K562 (cell line): ENCODE data around the gene LRCH1. TPM values are rescaled to one million over a fixed set of nuclear protein-coding genes. Genes with fewer than 3 reads are reported as not detected.

ENCODE experiments used
- ATAC-seq: fragments of 200-7000 bp; cut with Tn5 transposase; 3 replicates; pipeline ENCODE4 v1.9.1; 2020; ENCODE audit warnings: moderate library complexity
- BruUV-seq: library from RNA; stranded (reverse); fragments of 400-500 nt; replicated peaks from 2 replicates; lab custom pipeline; 2021; lab: Mats Ljungman, UMichigan
- CTCF ChIA-PET: fragments of 300-600 bp; formaldehyde crosslinking; extraction: SDS; loops from one replicate; lab custom pipeline; 2021; ENCODE audit warnings: low intra/inter-chr PET ratio; lab: Yijun Ruan, JAX
- POLR2A ChIA-PET: fragments of 300-600, 350-650 bp; sonication (Branson Sonifier 250); formaldehyde crosslinking; extraction: SDS; loops from one replicate; lab custom pipeline; 2021; ENCODE audit warnings: antibody characterized with exemption, inconsistent platforms; lab: Yijun Ruan, JAX
- DNase-seq, 4 experiments: peaks; one replicate each; pipeline versions ENCODE4 v3.0.0 to v3.0.0-alpha.2; 2011 to 2018; ENCODE audit warnings: low spot score in 3 of 4, mixed read lengths in 3 of 4; ENCODE audit errors: extremely low read depth in 1 of 4
- FAIRE-seq: peaks from 2 replicates; lab custom pipeline; 2011; peaks lifted over from hg19 to GRCh38; lab: Jason Lieb, UNC
- H2AFZ ChIP-seq: 2 replicates; pipeline ENCODE4 v1.6.0; 2011; ENCODE audit warnings: low read depth, low read length, control low read depth, inconsistent platforms
- H3K27ac ChIP-seq: fragments of 200-600 bp; 3 replicates; pipeline ENCODE4 v1.8.0; 2011; ENCODE audit warnings: low read depth, mild to moderate bottlenecking, control low read depth, inconsistent platforms, low read length, moderate library complexity, mixed read lengths; ENCODE audit errors: extremely low read depth
- H3K27me3 ChIP-seq, 2 experiments: fragments of 300-600 bp in 1 of 2; 2 replicates in 1 of 2; 3 replicates in 1 of 2; pipeline versions ENCODE4 v1.6.0 to v1.8.0; 2011; ENCODE audit warnings: inconsistent platforms in 2 of 2, low read length in 2 of 2, mild to moderate bottlenecking in 1 of 2, mixed read lengths in 1 of 2, moderate library complexity in 1 of 2; ENCODE audit not compliant: control insufficient read depth in 2 of 2, insufficient read depth in 2 of 2
- H3K36me3 ChIP-seq: fragments of 300-600 bp; 3 replicates; pipeline ENCODE4 v1.8.0; 2011; ENCODE audit warnings: mild to moderate bottlenecking, low read length, inconsistent platforms; ENCODE audit not compliant: control insufficient read depth, insufficient read depth
- H3K4me1 ChIP-seq, 2 experiments: fragments of 200-600 bp in 1 of 2; replicated peaks in 1 of 2; 2 replicates in 1 of 2; 3 replicates in 1 of 2; pipeline versions ENCODE4 v1.5.1 to v1.8.0; 2011; ENCODE audit warnings: inconsistent platforms in 2 of 2, low read length in 2 of 2, mild to moderate bottlenecking in 1 of 2, mixed read lengths in 1 of 2, moderate library complexity in 1 of 2; ENCODE audit not compliant: control insufficient read depth in 2 of 2, insufficient read depth in 2 of 2
- H3K4me2 ChIP-seq: 2 replicates; pipeline ENCODE4 v1.6.1; 2011; ENCODE audit warnings: low read length, control low read depth, inconsistent platforms, mixed read lengths; ENCODE audit not compliant: insufficient read depth
- H3K4me3 ChIP-seq: fragments of 200-600 bp; sonication (generic), shearing (Covaris generic); 2 replicates; pipeline ENCODE4 v1.5.1; 2016; ENCODE audit warnings: control low read depth, inconsistent platforms
- H3K79me2 ChIP-seq: fragments of 200-600 bp; 3 replicates; pipeline ENCODE4 v1.8.0; 2011; ENCODE audit warnings: low read length, inconsistent platforms; ENCODE audit not compliant: control insufficient read depth, insufficient read depth
- H3K9ac ChIP-seq, 2 experiments: 2 replicates each; pipeline versions ENCODE4 v1.6.0 to v1.6.1; 2011; ENCODE audit warnings: low read depth in 2 of 2, low read length in 2 of 2, control low read depth in 1 of 2, inconsistent platforms in 1 of 2, mild to moderate bottlenecking in 1 of 2, mixed read lengths in 1 of 2; ENCODE audit not compliant: insufficient read depth in 1 of 2
- H3K9me1 ChIP-seq: one replicate; pipeline ENCODE4 v1.6.0; 2011; ENCODE audit warnings: inconsistent platforms, mild to moderate bottlenecking, low read length, moderate library complexity; ENCODE audit not compliant: control insufficient read depth, insufficient read depth
- H3K9me3 ChIP-seq: replicated peaks from 2 replicates; pipeline ENCODE4 v1.5.1; 2011; ENCODE audit warnings: low read depth, low read length, inconsistent platforms; ENCODE audit not compliant: control insufficient read depth, insufficient read depth
- H4K20me1 ChIP-seq: replicated peaks from 2 replicates; pipeline ENCODE4 v1.6.1; 2011; ENCODE audit warnings: low read length, inconsistent platforms, mixed read lengths; ENCODE audit not compliant: control insufficient read depth, insufficient read depth
- CBX3 ChIP-seq, 2 experiments: IDR thresholded peaks; 1 replicate in 1 of 2; 2 replicates in 1 of 2; pipeline ENCODE4 v1.6.1; 2012; ENCODE audit warnings: inconsistent platforms in 2 of 2, low read length in 2 of 2, borderline replicate concordance in 1 of 2, control low read depth in 1 of 2
- CEBPB ChIP-seq: fragments of 450-650 bp; IDR thresholded peaks from 2 replicates; pipeline ENCODE4 v1.6.1; 2016; ENCODE audit warnings: missing genetic modification characterization, missing compliant biosample characterization
- ESRRB ChIP-seq: fragments of 250-450 bp; sonication (Bioruptor Pico); IDR thresholded peaks from 2 replicates; pipeline ENCODE4 v1.5.0; 2020; ENCODE audit warnings: mild to moderate bottlenecking, moderate library complexity, borderline replicate concordance
- NFIC ChIP-seq: fragments of 450-650 bp; IDR thresholded peaks from 2 replicates; pipeline ENCODE4 v1.6.1; 2017; ENCODE audit warnings: mild to moderate bottlenecking, inconsistent platforms
- PHB2 ChIP-seq: fragments of 450-650 bp; IDR thresholded peaks from 2 replicates; pipeline ENCODE4 v1.6.1; 2017; ENCODE audit warnings: low read depth
- PML ChIP-seq: IDR thresholded peaks from 2 replicates; pipeline ENCODE4 v1.6.1; 2012; ENCODE audit warnings: low read length, inconsistent platforms
- RBM17 ChIP-seq: fragments of 200-400 bp; formaldehyde crosslinking; IDR thresholded peaks from 2 replicates; pipeline ENCODE4 v1.6.1; 2017; ENCODE audit warnings: low read depth, mild to moderate bottlenecking, low read length, borderline replicate concordance
- SAFB2 ChIP-seq: fragments of 200-400 bp; formaldehyde crosslinking; IDR thresholded peaks from 2 replicates; pipeline ENCODE4 v1.6.1; 2018; ENCODE audit warnings: borderline replicate concordance, low read length, low read depth, moderate library complexity; ENCODE audit not compliant: severe bottlenecking
- SMARCA4 ChIP-seq: fragments of 450-650 bp; IDR thresholded peaks from 2 replicates; pipeline ENCODE4 v1.6.1; 2016
- ZBTB2 ChIP-seq: fragments of 450-650 bp; IDR thresholded peaks from 2 replicates; pipeline ENCODE4 v1.6.1; 2016; ENCODE audit warnings: antibody characterized with exemption
- ZKSCAN3 ChIP-seq: fragments of 250-450 bp; sonication (Bioruptor Pico); IDR thresholded peaks from 2 replicates; pipeline ENCODE4 v1.4.0; 2020
- ZNF239 ChIP-seq: fragments of 250-450 bp; sonication (Bioruptor Pico); IDR thresholded peaks from 2 replicates; pipeline ENCODE4 v1.4.0; 2020; ENCODE audit warnings: mild to moderate bottlenecking
- ZNF449 ChIP-seq: fragments of 250-450 bp; sonication (Bioruptor Pico); IDR thresholded peaks from 2 replicates; pipeline ENCODE4 v1.8.0; 2022; ENCODE audit warnings: moderate library complexity, mild to moderate bottlenecking, inconsistent platforms
- in situ Hi-C: fragments of 300-500 bp; cut with MboI; formaldehyde crosslinking; loops from 4 replicates; pipeline ENCODE4 v1.15.0; 2018; ENCODE audit warnings: inconsistent platforms, mixed read lengths
- intact Hi-C: fragments of 100-400 bp; cut with micrococcal nuclease; formaldehyde crosslinking; loops from 2 replicates; pipeline ENCODE4 v1.14.2; 2022
- polyA plus RNA-seq, 8 experiments: library from polyadenylated mRNA; depleted of rRNA in 4 of 8; stranded (reverse) in 5 of 8; unstranded in 3 of 8; fragments of >200 nt; fragmentation: Nextera tagmentation in 2 of 8; fragmentation: Illumina TruSeq in 1 of 8; extraction: Ambion mirVana in 2 of 8; extraction: Trizol in 1 of 8; gene quantifications; 2 replicates each; pipeline versions ENCODE4 v1.2.1 to v1.2.3, GENCODE V29; 2011 to 2014; ENCODE audit warnings: inconsistent platforms in 1 of 8, missing spikeins in 1 of 8
- total RNA-seq, 7 experiments: library from RNA; depleted of rRNA in 6 of 7; stranded (reverse); fragments of >200 nt in 6 of 7; fragmentation: Illumina TruSeq in 2 of 7; extraction: Trizol in 2 of 7; gene quantifications; 2 replicates each; pipeline versions ENCODE4 v1.2.1 to v1.2.3, GENCODE V29; 2011 to 2021; ENCODE audit warnings: low replicate concordance in 1 of 7

LRCH1 gene
- total and polyA plus RNA-seq, 9 of the 15 experiments (the other 6 are each of a cell fraction or from before 2014, with no cell fraction given), result 1.1 to 6.8 (median 3.7) TPM

GRCh38 chr13:46644816-46645215 is 91.8 kb downstream of the LRCH1 start:
- Histone ChIP-seq H3K79me2 (peaks cover 17% of the 10 kb centered on the region), H4K20me1 (peaks cover 18% of the 10 kb centered on the region)
- intact Hi-C loops, result loop anchor here (5.0 kb wide), 1 partner anchor 93 kb away; the partner anchor contains the start of gene LRCH1

More at GRCh38 chr13:46644816-46645215, 91.8 kb downstream of the LRCH1 start:
- H3K27me3 ChIP-seq, result no peaks in the 10 kb centered on the region
- H3K4me1 ChIP-seq, result peaks cover 0 to 10% of the 10 kb centered on the region in 2 experiments; a peak in 4 of 5 replicates
- no peaks in the 10 kb centered on the region for H3K36me3 ChIP-seq
- no peak for ATAC-seq
- CTCF ChIA-PET, result no interaction called here
- no peak overlapping the region for H3K4me2 ChIP-seq
- TF ChIP-seq ESRRB (CRISPR knock-in tag) (no peak), CEBPB (tag) (no peak), PML (no peak), ZBTB2 (no peak), PHB2 (no peak), ZNF449 (CRISPR knock-in tag) (no peak), ZNF239 (CRISPR knock-in tag) (no peak), NFIC (no peak), CBX3 (IDR thresholded peaks at IDR 0.05; ENCODE audit: borderline replicate concordance in 1 of 2, low read length in 2 of 2) (no peak), SAFB2 (no peak), ZKSCAN3 (CRISPR knock-in tag) (no peak), RBM17 (no peak), SMARCA4 (no peak)
- no TSS peak for BruUV-seq
- DNase-seq, result no peak
- no peak overlapping the region for H3K4me3 ChIP-seq
- POLR2A ChIA-PET, result no interaction called here
- no peak overlapping the region for H2AFZ ChIP-seq
- H3K9ac ChIP-seq, result no peak overlapping the region
- no peak overlapping the region for H3K27ac ChIP-seq
- H3K9me3 ChIP-seq, result no peaks in the 10 kb centered on the region
- in situ Hi-C loops, result no loop called here
- no peak for FAIRE-seq
- H3K9me1 ChIP-seq, result no peaks in the 10 kb centered on the region
